A204.1 (cell line): ENCODE data around the gene CYB5A.
"Not testable (repeated sequence)": the region's sequence is repeated elsewhere in the genome, so short reads cannot be mapped to it uniquely, and the experiment has no call there.

ENCODE experiments used
- FAIRE-seq: peaks from 2 replicates; lab custom pipeline; 2012; peaks lifted over from hg19 to GRCh38; lab: Jason Lieb, UNC

CYB5A gene

DNA sequence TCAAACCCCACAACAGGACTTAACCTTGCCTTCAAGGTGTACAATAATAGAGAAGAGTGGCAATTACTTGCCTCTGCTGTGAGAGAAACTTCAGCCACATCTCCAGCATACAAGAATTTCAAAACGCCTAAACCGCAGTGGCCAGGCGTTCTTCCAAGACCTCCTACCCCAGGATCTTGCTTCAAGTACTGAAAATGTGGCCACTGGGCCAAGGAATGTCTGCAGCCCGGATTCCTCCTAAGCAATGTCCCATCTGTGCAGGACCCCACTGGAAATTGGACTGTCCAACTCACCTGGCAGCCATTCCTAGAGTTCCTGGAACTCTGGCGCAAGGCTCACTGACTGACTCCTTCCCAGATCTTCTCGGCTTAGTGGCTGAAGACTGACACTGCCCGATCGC lies 2.8 kb upstream of the CYB5A start:
- FAIRE-seq, result no peak

DNA sequence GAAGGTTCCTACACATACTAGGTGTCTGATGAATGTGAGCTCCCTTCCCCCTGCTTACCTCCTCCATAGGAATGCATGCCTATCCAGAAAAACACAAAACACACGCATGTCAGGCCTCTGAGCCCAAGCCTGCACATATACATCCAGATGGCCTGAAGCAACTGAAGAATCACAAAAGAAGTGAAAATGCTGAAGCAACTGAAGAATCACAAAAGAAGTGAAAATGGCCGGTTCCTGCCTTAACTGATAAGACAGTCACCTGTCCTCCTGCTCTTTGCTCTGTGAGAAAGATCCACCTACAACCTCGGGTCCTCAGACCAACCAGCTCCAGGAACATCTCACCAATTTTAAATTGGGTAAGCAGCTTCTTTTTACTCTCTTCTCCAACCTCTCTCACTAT lies 1.2 kb upstream of the CYB5A start:
- not testable (repeated sequence) for FAIRE-seq

DNA sequence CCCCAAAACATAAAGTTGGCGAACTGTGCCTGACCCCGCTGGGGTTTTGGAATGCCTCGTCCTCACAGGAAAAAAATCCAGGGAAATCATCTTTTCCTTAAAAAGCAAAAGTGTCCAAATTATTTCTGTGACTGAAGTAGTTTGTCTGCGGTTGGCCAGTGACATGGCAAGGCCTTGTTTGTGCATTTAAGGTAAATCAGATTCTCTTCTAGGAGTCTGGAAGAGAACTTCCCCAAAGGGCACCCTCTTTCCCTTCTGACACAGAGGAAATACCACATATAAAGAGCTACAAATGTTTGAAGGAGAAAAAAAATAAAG lies 737 bp upstream of the CYB5A start:
- FAIRE-seq, result no peak

DNA sequence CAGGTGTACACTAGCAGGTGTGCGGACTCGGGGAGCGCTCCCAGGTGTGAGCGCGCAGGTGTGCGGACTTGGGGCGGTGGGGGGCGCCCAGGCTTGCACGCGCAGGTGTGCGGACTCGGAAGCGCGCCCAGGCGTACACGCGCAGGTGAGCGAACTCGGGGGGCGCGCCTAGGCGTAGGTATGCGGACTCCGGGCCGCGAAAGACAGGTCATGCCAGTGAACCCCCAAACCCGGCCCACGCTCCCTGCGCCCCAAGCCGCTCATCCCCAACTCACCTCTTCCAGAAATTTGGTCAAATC lies 342 bp downstream of the CYB5A start:
- FAIRE-seq, result no peak

- no peak for FAIRE-seq
Observed at GRCh38 chr18:74290794-74291471, 830 bp downstream of the CYB5A start.

DNA sequence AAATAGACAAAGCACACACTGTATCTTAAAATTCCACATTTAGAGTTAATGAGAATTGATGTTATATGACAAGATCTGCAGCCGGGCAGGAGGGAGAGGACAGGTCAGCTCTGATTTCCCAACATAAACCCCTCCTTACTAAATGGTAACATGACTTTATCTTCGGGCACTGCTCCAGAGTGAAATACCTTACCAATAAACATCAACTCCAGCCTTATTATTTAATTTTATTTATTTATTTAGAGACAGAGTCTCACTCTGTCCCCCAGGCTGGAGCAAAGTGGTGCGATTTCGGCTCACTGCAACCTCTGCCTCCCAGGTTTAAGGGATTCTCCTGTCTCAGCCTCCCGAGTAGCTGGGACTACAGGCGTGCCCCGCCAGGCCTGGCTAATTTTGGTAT lies 1.7 kb downstream of the CYB5A start:
- FAIRE-seq, result no peak

- no peak for FAIRE-seq
Observed at GRCh38 chr18:74289137-74289536, 2.6 kb downstream of the CYB5A start.

- FAIRE-seq, result no peak
Observed at GRCh38 chr18:74288730-74289129, 3.0 kb downstream of the CYB5A start.

- no peak for FAIRE-seq
Observed at GRCh38 chr18:74288041-74288440, 3.7 kb downstream of the CYB5A start.

- FAIRE-seq, result no peak
Observed at GRCh38 chr18:74286856-74287255, 4.9 kb downstream of the CYB5A start.

DNA sequence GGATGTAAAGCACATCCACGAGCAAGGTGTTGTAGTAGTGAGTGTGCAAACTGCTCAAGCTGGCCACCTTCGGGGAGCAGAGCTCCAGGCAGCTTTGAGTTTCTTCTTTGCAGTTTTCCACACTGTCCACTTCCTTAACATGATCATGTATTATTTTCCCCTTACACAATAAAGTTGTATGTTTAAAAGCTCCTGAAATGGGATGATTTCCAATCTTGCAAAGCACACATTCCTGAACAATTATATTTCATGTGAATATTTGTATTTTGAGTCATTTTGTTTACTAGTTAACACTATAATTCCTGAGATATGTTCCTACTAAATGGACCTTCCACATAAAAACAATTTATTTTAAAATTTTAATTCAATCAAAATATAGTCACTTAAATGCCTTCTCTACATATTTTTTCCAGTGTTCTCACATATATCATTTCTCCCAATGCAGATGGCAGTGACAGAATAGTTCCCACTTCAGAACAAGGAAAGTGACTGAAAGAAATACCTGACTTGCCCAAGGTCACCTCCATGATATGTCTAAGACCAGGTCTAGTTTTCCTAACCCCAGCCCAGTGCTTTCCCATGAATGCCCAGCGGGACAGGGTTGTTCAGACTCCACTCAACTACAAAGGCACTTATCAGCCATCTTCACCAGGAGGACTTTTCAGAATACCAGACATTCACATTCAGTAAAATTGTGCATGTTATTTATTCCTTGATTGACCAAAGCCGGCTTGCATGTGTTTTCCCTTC lies 5.5 kb downstream of the CYB5A start:
- no peak for FAIRE-seq

- FAIRE-seq, result not testable (repeated sequence)
Observed at GRCh38 chr18:74285583-74285982, 6.2 kb downstream of the CYB5A start.

GRCh38 chr18:74284980-74285355 lies 6.8 kb downstream of the CYB5A start:
- FAIRE-seq, result no peak

DNA sequence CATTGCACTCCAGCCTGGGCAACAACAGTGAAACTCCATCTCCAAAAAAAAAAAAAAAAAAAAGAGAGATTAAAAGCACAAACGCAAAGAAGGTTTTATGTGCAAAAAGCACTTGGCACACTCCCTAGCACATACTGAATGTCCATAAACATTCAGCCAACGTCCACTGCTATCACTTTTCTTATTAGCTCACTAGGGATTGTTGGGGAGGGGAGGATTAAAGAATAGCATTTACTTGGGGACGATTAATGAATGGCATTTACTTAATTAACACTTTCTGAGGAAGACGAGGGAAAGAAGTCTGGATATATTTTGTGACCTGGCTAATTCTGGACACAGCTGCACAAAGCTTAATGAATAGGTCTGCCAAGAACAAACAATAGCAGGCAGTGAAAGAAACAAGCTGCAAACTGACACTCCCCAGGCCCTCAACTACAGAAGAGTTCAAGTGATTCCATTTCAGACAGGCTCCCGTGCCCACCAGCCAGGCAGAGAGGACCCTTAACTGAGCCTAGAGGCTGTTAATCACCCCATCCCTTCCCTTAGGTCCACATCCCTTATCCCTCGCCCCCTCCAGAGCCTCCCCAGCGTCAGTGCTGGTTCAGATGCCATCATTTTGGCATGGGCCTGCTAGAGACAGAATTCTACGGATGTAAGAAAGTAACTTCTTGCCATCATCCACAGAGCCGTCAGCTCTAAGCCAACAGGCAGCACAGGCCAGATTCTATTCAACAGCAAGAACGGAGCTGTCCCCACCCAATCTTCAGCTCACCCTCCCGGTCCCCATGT lies 7.4 kb downstream of the CYB5A start:
- no peak for FAIRE-seq

- no peak for FAIRE-seq
Observed at GRCh38 chr18:74283646-74284045, 8.1 kb downstream of the CYB5A start.

- FAIRE-seq, result no peak
Observed at GRCh38 chr18:74282755-74283554, 8.8 kb downstream of the CYB5A start.

GRCh38 chr18:74281980-74282754 lies 9.6 kb downstream of the CYB5A start:
- no peak for FAIRE-seq

DNA sequence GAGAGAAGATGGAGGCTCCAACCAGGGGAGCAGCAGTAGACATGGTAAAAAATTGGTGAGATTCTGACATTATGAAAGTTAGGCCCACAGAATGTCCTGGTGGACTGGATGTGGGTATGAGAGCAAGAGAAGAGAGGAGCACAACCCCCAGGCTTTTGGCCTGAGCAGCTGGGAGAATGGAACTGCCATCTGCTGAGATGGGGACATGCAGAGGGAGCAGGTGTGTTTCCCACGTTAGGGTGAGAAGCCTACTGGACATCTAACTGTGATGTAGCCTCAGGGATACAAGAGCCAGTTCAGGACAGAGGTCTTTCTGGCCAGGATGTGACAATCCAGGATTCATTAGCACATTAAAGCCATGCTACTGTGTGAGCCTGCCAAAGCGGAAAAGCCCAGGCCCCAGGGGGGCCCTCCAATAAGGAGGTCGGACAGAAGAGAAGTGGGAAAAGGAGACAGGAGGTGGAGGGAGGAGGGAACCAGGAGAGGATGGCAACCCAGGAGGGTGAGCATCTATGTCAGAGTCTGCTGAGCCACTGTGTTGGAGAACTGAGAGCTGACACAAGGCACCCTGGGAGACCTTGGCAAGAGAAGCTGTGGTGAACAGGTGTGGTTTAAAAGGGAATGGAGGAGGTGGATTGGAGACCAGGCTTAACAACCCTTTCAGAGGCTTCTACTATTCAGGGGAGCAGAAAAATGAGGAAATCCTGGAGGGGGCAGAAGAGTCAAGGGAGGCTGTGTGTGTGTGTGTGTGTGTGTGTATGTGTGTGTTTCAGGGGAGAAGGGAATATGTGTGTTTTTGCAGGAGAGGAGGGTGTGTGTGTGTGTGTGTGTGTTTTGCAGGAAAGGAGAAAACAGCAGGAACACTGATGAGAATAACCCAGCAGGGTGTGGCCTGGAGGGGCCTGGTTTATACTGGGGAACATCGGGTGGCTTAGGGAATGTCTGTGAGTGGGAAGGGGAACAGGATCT lies 10.5 kb downstream of the CYB5A start:
- no peak for FAIRE-seq

- no peak for FAIRE-seq
Observed at GRCh38 chr18:74278983-74279382, 12.8 kb downstream of the CYB5A start.

DNA sequence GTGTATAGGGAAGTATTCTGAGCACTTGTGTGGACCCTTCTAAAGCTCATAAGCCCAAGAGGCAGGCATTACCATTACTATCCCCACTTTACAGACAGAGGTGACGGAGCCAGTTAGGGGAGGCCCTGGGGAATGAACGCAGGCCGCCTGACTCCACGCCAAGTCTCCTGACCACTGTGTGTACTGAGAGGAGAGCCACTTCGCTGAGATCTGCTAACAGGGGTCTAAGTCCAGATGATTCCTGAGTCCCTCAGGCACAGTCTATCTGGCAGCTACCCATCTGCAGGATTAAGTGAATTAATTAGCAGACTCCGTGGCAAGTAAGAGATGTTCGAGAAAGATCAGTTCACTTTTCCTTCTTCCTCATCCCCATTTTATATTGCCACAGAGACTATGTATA lies 13.7 kb downstream of the CYB5A start:
- FAIRE-seq, result no peak

DNA sequence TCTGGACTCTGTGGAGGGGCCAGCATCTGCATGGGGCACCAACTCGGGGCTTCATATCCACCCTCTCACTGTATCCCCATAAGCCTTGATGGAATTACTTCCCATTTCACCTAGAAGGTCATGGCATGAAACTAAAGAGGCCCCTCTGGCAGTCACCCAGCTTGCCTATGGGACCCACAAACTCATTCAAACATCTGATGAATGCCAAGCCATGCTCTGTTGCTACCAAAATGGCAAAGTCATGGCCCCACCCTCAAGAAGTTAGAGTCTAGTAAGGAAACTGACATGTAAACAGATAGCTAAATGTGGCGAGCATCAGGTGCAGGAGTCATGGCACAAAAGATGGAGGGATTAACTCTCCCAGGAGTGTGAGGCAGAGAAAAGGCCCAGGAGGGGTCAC lies 14.5 kb downstream of the CYB5A start:
- no peak for FAIRE-seq
